NCI-H526 (cell line): ENCODE data around the gene RMI1.
"Not testable (repeated sequence)": the region's sequence is repeated elsewhere in the genome, so short reads cannot be mapped to it uniquely, and the experiment has no call there.

Experiments
- DNase-seq, 2 experiments: peaks; one replicate each; lab custom pipeline; 2025; lab: John Stamatoyannopoulos, UW

Gene RMI1

DNA sequence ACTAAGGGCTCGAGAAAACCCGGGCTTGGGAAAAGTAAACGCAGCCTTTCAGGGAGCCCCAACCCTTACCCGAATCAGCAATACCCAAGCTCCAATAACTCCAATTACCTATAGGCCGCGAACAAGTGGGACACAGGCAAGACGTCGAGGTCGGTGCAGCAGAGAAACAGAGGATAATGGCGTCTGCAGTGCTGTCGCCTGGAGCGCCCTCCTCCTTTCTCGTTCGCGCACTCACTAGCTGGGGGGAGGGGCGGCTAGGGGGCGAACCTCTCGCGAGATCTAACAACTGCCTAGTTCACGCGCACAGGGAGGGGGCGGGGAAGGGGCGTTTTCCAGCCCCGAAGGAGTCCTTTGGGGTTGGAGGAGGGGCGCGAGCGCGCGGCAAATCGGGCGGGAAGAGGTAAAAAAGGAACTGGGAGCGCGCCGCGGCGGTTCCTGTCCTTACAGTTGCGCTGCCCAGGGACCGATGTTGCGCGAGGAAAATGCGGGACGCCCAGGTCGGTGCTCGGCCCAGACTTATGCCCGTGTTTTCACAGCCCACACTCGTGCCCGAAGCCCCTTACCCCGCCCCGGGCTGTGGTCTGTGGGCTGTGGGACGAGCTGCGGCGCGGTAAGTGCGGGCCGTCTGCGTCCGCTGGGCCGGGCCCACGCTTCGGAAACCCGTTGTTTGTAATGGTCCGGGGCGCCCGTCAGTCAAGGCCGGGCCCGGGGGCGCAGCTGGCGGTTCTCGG, at the start of gene RMI1:
Gene RMI1, plus strand, starts transcription at position 411 of the 731 bp plus-strand sequence. CDS start 20,182 bp downstream, outside the sequence.
- DNase-seq: peak; percentile 92 to 98

DNA sequence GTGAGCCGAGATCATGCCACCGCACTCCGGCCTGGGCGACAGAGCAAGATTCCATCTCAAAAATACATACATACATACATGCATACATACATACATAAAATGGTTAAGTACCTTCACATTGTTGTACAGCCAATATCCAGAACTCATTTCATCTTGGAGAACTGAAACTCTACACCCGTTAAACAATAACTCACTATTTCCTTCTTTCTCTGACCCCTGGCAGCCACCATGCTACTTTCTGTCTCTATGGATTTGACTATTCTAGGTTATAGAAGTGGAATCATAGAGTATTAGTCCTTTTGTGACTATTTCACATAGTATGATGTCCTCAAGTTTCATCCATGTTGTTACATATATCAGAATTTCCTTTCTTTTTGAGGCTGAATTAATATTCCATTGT, 49.7 kb upstream of the RMI1 start:
- no peak for DNase-seq

DNA sequence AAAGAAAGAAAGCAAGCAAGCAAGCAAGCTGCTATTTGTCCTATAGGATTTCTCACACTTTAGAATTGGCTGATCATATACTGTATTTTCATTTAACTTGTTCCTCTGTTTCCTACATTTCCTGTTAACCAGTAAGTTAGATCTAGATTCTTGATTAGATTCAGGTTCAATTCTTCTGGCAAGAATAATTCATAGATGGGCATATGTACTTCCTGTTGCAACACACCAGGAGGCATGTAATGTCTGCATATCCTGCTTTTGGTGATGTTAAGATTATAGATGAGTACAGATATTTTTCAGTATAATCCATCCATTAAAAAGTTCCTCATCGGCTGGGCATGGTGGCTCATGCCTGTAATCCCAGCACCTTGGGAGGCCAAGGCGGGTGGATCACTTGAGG, 48.6 kb upstream of the RMI1 start:
- DNase-seq: no peak

DNA sequence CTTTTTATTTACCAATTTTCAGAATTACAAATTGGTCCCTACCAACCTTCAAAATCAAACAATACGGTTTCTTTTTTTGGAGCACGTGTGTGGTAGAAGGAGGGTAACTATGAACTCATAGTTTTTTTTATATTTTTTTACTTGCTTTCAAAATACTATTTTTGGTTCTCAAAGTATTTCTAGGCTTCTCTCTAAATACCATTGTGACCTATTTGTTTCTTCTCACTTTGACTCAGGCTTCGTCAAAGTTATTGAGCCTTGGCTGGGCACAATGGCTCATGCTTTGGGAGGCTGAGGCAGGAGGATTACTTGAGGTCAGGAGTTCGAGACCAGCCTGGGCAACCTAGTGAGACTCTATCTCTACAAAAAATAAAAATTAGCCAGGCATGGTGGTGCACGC, 47.8 kb upstream of the RMI1 start:
- no peak for DNase-seq

DNA sequence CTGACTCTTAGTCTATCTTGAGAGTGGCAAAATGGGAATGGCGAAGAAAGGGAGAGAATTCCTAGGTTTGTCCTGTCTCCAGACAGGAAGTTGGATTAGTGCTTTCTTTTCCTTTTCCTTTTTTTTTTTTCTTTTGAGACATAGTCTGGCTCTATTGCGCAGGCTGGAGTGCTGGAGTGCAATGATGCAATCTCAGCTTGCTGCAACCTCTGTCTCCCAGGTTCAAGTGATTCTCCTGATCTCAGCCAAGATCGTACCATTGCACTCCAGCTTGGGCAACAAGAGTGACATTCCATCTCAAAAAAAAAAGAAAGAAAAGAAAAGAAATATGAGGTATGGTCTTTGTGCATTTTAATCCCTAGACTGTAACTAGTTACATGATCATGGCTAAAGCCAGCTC, 46.8 kb upstream of the RMI1 start:
- DNase-seq: no peak

DNA sequence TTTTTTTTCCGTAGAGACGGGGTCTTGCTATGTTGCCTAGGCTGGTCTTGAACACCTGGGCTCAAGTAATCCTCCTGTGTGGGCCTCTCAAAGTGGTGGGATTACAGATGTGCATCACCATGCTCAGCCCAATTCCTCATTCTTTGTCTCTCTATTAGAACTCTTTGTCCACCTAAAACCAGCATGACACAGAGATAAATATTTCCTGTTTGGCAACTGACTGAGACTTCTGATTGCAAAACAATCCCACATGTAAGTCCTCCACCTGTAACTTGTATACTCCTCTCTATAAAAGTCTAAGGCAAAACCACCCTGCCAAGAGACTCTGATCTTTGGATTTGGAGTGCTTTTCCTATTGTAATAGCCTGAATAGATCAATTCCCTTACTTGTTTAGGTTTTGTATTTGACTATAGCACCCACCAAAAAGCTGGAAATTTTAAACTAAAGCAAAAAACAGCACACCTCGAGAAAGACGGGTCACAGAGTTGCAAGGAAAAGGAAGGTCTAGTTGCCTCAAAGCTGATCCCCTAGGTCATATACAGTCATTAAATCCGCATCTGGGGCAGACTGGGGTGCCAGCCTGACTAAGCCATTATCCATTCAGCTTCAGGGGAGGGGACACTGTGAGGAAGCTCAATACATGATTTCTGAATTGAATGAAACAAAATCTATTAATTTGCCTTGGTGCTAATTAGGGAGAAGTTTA, 45.9 kb upstream of the RMI1 start:
- no peak for DNase-seq

DNA sequence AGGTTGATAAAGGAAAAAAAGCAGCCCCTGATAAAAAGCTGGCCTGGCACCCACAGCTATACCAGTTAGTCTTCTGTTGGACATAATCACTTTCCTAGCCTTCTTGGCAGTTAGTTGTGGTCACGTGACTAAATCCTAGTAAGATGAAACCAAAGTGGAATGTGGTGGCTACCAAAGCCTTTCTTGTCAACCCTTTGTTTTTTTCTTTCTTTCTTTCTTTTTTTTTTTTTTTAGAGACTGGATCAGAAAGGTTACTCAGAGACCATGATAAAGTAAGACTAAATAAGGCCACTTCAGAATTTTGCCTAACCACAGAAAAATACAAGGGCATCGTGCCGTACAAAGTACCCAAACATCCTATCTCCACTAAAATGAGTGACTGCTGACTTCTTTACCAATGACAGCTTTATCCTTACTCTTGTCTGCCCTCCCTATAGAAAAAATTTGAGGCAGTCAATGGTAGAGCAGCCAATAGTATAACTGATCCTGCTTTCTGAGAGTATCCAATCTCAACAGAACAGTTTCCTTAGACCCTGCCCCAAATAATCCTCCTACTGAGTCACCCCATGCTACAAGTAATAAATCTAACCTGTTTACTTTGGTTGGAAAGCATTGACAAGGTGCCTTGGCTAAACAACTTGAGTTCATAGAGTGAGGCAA, 45.2 kb upstream of the RMI1 start:
- no peak for DNase-seq

DNA sequence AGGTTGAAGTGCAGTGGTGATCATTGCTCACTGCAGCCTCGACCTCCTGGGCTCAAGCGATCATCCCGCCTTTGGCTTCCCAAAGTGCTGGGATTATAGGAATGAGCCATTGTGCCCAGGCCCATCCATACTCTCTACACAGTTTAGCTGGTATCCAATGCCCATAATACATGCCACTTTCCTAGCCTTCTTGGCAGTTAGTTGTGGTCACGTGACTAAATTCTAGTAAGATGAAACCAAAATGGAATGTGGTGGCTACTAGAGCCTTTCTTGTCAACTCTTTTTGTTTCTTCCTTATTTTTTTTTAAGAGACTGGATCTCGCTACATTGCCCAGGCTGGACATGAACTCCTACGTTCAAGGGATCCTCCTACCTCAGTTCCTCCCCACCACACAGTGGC, 44.1 kb upstream of the RMI1 start:
- DNase-seq: no peak

DNA sequence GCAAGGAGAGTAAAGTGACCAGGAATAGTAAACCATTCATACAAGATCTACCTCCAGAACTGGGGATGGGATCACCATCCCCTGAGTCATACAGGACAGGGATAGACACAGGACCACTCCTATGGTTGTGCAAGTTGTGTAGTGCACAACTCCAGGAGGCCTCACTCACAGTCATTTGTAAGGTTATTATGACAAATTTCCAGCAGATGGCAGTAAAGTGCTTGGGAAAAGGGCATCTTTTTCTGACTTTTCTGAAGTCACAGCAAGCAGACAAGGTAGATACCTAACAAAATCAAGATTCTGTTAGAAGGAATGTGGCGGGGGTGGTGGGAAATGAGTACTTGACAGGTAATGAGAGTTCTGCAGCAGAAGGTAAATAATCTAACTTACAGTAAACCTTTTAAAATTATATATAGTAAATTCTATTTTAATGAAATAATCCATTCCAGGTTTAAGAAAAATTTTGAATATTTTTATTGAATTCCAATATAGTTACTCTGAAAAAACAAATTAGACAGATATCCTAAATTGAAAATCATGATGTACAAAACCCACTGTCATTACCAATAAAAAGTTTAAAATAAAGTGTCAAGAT, 42.6 kb upstream of the RMI1 start:
- DNase-seq: peak in 1 of 2 experiments; percentile 56

DNA sequence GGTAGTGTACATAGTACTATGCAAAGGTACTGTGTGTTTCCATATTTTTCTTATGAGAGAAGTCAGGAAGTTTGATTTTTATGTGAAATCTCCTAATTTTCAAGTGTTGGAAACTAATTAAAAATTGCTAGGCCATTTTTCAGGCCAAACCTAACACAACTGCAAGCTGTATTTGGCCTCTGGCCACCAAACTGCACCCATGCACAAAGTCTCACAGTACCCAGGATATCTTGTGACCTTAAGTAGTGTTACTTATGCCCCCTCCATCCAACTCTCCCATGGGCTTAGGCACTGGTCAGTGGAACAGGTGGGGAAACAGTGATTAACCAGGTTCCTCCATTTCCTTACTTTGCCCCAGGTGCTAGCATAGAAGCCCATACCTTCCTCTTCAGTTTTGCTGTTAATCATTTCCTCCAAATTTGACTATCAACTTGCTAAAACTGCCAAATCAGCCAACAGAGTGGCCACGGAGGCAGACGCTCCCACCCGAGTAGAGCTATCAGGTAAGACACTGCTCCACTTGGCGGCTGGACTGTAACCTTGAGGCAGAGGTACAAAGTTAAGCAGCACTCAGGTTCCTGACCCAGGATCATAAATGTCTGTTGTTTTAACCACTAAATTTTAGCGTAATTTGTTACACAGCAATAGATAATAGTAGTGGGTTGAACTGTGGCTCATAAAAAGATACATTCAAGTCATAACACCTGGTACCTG, 39.9 kb upstream of the RMI1 start:
- no peak for DNase-seq

DNA sequence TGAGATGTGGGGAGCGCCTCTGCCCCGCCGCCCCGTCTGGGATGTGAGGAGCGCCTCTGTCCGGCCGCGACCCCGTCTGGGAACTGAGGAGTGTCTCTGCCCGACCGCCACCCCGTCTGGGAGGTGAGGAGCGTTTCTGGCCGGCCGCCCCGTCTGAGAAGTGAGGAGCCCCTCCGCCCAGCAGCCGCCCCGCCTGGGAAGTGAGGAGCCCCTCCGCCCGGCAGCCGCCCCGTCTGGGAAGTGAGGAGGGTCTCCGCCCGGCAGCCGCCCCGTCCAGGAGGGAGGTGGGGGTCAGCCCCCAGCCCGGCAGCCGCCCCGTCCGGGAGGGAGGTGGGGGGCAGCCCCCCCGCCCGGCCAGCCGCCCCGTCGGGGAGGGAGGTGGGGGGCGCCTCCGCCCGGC, 32.5 kb upstream of the RMI1 start:
- not testable (repeated sequence) for DNase-seq

DNA sequence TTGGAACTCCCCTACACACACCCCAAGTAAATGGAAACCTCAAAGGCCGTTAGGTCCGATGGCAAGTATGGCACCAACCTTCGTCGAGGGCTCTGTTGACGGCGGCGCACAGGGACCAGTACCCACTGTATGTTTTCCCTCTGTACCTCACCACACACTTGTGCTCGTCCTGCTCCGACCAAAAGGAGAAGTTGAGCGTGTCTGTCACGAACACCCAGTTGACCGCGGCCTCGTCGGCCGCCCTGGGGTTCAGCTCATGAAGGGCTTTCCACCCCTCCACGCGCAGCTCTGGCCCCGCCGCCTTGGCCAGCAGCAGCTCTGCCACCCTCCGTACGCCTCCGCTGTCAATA, 24.5 kb upstream of the RMI1 start:
- DNase-seq: peak in 1 of 2 experiments; percentile 38

DNA sequence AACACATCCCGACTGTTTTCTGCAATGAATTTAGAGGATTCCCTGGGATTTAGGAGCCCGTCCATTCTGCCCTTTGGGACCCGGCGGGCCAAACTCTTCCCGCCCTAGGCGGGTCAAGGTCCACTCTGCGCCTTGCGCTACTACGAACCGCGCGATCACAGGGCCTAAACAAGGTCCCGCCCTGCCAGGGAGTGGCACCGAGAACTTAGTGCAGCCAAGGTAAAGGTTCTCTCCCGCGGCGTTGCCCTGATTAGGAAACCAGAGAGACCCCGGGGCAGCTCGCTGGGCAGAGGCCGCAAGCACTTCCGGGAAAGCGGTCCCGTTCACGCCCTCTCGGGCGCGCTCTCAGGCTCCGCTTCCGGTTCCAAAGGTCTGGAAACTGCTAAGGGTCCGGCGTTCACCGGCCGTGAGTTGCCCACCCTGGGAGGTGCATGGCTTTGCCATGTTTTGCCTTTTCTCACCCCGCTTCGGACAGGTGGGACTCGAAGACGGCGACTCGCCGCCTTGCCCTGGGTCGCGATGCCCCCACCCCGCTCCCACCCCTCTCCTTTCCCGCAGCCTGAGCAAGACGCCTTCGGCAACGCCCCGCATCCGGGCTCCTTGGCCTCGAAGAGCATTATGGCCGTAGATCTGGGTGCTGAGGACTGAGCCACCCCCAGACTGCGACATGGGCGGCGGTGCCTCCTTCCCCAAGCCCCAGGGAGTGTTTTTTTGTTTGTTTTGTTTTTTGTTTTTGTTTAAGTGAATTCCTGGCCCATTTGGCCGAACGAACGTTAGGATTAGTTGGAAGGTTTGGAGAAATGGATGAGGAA, 24.0 kb upstream of the RMI1 start:
- peak in 1 of 2 experiments; percentile 69 for DNase-seq

DNA sequence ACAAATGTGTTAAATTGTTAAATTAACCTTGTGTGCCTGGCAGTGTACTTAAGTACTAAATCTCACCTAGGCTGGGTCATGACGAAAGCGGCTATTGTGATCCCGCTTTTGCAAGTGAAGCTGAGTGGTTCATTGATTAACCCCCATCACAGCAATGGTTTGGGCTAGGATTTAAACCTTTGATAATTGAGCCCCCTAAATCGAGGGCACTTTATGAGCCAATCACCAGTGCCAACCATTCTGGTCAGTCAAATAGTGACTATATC, 23.4 kb upstream of the RMI1 start:
- no peak for DNase-seq

DNA sequence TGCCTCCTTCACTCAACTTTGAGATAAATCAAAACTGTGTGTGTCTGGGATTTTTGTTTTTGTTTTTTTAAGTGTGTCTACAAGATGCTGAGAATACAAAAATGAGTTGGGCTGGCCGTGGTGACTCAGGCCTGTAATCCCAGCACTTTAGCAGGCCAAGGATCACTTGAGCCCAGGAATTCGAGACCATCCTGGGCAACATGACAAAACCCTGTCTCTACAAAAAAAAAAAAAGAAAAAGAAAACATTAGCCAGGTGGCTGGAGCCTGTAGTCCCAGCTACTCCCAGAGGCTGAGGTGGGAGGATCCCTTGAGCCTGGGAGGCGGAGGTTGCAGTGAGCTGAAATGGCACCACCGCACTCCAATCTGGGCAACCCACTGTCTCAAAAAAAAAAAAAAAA, 21.5 kb upstream of the RMI1 start:
- no peak for DNase-seq

DNA sequence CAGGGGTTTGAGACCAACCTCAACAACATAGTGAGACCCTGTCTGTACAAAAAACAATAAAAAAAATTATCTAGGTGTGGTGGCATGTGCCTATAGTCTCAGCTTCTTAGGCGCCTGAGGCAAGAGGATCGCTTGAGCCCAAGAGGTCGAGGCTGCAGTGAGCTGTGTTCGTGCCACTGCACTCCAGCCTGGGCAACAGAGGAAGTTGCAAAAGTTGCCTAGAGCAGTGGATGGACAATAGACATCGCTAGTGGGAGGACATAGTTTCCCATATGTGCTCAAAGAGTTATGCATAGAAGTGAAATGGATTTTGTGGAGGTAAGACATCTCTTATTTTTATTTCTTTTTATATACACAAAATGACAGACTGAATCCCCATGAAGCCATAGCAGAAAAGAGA, 19.6 kb upstream of the RMI1 start:
- DNase-seq: no peak

DNA sequence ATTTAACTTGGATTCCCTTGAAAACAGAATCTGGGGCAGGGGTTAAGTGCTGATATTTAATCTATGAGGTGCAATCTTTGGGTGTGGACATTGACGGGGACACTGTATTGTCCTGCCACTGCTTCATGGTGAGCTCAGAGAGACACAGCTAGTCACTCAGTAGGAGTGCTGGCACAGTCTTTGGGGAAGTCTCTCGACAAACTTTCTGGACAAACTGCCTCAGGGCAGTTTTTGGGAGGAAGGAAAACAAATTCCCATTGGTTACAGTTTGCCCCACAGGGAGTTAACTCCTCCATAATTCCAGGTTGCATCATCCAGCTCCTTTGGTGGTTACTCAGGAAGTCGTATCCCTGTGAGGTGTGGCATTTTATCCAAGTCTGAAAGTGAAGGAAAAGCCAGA, 18.4 kb upstream of the RMI1 start:
- DNase-seq: no peak

DNA sequence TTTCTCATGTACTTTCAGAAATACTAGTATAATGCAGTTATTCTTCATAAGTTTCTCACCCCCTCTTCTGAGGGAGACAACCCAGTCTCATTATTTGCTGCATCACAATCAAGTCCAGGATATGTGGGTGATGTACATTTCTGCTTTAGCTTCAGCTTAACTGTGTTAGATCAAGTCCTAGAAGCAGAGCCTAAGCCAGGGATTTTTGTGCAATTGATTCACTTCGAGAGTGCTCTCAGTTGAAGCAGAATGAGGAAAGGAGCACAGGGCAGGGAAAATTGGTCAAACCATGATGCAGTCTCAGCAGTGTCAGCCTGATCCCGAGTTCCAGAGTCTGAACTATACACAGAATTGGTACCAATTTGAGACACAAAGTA, 15.6 kb upstream of the RMI1 start:
- DNase-seq: no peak

DNA sequence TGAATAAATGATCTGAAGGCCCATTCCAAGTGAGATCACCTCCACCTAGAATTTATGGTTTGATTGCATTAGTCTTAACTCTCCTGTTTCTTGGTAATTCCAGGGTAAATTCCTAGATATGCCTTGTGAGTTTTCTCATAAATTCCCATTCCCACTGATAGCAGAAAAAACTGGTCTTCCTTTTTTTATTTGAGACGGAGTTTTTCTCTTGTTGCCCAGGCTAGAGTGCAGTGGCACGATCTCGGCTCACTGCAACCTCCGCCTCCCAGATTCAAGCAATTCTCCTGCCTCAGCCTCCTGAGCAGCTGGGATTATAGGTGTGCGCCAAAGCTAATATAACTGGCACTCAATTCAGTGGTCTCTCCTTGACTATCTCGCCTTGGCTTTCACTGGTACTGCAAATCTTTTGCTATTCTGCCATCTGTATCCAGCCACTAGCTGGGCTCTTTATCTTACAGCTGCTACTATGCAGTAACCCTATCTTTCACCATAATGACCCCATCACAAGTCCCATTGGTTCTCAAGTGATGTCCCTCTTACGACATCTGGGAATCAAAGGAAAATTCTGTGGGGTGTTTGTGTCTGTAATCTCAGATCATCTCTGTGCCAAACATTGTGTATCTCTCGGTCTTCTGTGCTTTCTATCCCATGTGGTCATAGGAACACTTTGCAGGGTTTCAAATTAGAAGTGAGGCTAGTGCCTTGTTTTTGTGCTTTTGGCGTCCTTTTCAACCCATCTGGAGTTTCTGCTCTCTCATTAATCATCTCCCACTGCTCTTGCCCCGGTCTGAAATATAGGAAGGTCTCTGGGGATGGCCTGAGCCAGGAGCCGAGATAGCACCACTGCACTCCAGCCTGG, 15.0 kb upstream of the RMI1 start:
- DNase-seq: no peak

DNA sequence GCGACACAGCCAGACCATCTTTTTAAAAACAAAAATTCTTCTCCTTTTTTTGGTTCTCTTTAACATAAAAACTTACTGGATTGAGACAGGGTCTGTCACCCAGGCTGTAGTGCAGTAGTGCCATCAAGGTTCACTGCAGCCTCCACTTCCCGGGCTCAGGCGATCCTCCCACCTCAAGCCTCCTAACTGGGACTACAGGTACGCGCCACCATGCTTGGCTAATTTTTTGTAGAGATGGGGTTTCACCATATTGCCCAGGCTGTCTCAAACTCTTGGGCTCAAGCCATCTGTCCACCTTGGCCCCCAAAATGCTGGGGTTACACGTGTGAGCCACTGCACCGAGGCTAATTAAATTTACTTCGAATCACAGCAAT, 14.4 kb upstream of the RMI1 start:
- DNase-seq: no peak

DNA sequence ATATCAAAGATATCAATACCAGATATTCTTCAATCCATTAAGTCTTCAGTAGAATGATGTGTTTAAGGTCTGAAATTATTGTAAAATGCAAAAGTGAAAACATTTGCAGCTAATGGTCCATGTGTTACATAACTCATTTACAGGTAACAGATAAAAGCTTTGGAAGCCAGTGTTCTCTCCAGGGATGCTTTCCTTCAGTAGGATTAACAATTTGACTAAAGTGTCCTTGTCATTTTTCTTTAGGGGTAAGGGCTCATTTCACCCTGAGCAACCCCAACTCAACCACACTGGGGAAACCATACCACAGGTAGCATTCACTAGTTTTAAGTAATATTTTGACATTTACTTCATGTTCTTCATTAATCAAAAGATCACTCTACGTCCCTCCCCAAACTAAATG, 13.5 kb upstream of the RMI1 start:
- no peak for DNase-seq
